Measurements from ENCODE around the gene SORBS1.

The SORBS1 gene

GRCh38 chr10:95297402-95297801 lies 263.8 kb downstream of the SORBS1 start:
- DNase-seq (ENCODE audit: low read depth in 4 of 4, low spot score in 1 of 4), result no peak

DNA sequence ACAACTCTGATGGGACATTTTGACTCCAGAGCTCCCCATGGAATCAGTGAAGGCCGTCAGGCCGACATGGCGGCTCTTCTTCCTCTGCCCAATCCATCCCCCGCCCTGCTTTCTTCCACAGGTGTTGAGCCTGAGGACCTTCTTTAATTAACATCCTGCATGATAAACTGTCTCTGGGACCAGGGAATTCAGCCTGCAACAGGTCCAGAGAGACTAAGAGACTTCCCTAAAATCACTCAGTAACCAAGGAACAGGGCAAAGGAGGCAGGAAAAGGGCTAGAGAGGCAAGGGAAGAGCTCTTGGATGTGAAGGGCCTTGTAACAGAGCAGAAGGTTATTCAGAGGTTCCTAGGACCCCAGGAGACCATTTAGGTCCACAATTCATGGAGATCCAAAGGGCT lies 264.4 kb downstream of the SORBS1 start:
- no peak for DNase-seq (ENCODE audit: low read depth in 4 of 4, low spot score in 1 of 4)

GRCh38 chr10:95295031-95295755 lies 266.0 kb downstream of the SORBS1 start:
- no peak for DNase-seq (ENCODE audit: low read depth in 4 of 4, low spot score in 1 of 4)

- DNase-seq (ENCODE audit: low read depth in 4 of 4, low spot score in 1 of 4), result no peak
Observed at GRCh38 chr10:95293631-95294030, 267.5 kb downstream of the SORBS1 start.

DNA sequence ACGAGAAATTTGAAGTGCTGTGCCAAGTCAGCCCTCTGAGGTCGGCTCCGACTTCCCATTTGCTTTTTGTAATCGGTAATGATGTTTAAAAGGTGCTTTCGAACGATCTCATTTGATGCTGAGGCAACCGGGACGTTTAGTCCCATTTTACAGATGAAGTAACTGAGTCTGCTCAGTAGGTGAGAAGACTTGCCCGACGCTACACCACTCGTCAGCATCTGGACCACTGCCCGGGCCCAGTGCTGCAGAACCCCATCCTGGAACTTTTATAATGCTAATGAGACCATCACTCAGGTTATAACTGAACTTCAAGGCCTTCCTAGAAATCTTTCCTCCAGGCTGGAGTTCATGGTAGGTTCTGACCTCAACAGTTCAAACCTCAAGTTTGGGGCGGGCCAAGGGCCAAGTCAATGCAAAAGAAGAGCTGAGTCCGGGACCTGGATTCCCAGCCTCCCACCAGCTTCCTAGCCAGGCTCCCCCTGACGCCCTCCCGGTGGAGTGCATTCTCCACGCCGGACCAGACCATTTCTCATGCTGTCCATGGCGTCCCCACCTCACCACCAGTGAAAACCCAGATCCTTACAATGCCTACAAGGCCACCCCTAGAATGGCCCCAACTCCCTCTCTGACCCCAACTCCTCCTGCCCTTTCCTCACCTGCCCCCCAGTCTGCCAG lies 269.7 kb downstream of the SORBS1 start:
- DNase-seq (ENCODE audit: low read depth in 4 of 4, low spot score in 1 of 4), result no peak

GRCh38 chr10:95290461-95291364 lies 270.5 kb downstream of the SORBS1 start, which contains the start of gene PDLIM1:
PDLIM1 (minus strand) TSS chr10:95291003; CDS start chr10:95290915, 88 bp downstream.
- DNase-seq (ENCODE audit: low read depth in 4 of 4, low spot score in 1 of 4), result no peak

DNA sequence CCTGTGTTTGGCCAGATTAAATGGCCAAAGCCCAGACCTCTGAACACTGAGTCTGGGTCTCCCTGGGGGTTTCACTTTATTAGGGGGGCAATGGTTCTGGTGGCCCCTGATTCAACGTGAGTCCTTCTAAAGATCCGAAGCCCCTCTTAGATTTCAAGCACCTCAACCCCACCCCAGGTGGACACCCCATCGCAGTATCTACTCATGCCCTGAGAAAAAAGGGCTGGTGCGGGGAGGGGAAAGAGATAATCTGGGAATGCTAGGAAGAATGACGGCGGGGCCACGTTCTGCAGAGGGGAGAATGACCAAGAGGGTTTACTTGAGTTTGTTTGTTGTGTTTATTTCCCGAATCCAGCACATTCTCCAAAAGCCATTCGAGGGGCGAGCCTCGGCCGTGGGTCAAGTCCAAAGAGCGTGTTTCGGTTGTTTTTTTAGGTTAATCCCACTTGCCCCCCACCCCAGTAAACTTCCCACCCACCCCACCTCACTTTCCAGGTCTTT lies 271.2 kb downstream of the SORBS1 start:
- no peak for DNase-seq (ENCODE audit: low read depth in 4 of 4, low spot score in 1 of 4)

DNA sequence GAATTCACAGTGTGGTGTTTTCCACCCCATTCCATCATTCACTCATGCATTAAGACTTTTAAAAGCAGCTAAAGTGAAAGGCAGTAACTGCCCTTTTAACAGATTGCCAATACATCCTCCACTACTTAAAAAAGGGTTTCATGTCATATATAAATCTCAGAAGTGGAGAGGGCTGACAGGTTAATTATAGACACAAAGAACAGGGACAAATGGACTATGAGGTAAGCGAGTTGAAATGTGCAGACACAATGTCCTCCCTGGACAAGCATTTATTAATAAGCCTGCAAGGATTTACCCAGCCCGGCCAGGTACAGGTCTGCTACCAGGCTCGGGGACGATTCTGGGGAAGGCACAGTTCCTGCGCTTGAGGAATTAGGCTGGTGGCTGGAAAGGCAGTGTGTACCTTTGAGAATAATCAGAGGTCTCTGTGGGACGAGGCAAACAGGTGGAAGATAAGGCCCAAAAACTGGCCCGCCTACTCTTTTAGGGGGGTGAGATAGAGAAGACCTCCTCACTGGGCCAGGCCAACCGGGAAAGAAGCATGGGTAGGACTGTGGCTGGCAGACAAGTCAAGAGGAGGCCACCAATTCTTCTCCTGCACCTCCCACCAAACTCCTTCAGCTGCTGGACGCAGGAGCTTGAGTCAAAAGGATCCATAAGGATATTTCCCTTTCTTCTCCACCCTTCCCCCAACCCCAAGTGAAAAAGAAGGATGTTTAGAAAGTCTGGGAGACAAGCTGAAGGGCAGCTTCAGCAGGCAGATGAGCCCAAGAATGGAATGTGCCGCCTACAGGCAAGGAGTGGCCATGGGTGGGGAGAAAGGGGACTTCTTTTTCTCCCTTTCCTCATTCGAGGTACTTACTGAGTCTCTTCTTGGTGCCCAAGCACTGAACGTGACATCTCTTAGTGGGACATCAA lies 271.9 kb downstream of the SORBS1 start:
- DNase-seq (ENCODE audit: low read depth in 4 of 4, low spot score in 1 of 4), result no peak

- no peak for DNase-seq (ENCODE audit: low read depth in 4 of 4, low spot score in 1 of 4)
Observed at GRCh38 chr10:95288303-95288702, 272.9 kb downstream of the SORBS1 start.

- DNase-seq (ENCODE audit: low read depth in 4 of 4, low spot score in 1 of 4), result no peak
Observed at GRCh38 chr10:95287281-95287680, 273.9 kb downstream of the SORBS1 start.

- no peak for DNase-seq (ENCODE audit: low read depth in 4 of 4, low spot score in 1 of 4)
Observed at GRCh38 chr10:95286707-95287106, 274.5 kb downstream of the SORBS1 start.

DNA sequence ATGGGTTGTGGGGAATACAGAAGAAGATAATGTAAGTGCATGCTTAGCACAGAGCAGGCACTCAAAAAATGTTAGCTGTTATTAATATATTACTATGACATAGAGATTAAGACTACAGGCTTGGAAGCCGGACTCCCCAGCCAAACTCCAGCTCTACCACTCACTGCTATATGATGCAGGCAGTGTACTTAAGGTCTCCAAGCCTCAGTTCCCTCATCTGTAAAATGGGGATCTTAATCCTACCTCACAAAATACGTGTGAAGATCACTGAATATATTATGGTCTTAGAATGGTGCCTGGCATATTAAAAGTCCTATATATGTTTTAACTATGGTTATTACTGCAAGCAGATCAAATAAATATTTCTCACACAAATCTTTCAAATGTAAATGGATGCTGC lies 275.6 kb downstream of the SORBS1 start:
- DNase-seq (ENCODE audit: low read depth in 4 of 4, low spot score in 1 of 4), result no peak

- DNase-seq (ENCODE audit: low read depth in 4 of 4, low spot score in 1 of 4), result no peak
Observed at GRCh38 chr10:95284807-95285206, 276.4 kb downstream of the SORBS1 start.

DNA sequence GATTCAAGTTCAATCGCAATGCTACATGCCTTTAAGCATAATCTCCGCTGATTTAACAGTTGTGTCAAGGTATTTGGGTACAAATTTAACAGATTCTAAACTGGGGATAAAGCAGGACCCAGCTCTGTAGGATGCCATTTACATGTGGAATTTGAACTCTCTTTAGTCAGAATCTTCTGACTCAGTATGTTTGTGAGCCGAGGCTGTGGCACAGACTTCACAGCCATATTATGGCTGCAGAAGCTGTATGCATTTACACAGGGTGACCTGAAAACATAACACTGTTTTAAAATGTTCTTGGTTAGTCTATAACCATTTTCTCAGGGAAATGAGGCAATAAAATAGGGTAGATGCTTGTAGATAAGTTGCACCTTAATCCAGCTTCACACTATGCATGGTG lies 279.1 kb downstream of the SORBS1 start:
- DNase-seq (ENCODE audit: low read depth in 4 of 4, low spot score in 1 of 4), result no peak

DNA sequence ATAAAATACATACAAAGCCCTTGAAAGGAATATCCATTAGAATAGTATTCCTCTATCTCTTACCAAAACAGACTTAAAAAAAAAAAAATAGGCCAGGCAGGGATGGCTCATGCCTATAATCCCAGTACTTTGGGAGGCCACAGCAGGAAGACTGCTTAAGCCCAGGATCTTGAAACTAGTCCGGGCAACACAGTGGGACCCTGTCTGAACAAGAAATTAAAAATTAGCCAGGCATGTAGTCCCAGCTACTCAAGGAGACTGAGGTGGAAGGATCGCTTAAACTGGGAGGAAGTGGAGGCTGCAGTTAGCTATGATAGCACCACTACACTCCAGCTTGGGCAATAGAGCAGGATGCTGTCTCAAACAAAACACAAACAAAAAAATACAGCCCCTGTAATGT lies 280.0 kb downstream of the SORBS1 start:
- no peak for DNase-seq (ENCODE audit: low read depth in 4 of 4, low spot score in 1 of 4)

DNA sequence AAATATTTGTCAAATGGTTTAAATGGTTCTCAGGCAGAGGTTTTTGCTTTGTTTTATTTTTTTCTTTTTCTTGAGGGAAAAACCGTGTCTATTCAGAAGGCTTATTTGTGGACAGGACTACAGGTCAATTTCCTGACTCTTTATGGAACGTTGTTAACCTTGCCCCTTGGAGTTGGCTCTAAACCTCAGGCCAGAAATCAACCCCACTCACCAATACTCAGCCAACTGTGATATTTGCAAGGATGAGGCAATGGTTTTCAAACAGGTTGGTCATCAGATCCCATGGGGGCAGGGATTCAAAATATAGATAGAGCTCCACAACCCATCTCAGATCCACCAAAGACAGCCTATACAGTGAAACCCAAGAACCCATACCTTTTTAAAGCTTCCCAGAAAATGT lies 280.5 kb downstream of the SORBS1 start:
- no peak for DNase-seq (ENCODE audit: low read depth in 4 of 4, low spot score in 1 of 4)

DNA sequence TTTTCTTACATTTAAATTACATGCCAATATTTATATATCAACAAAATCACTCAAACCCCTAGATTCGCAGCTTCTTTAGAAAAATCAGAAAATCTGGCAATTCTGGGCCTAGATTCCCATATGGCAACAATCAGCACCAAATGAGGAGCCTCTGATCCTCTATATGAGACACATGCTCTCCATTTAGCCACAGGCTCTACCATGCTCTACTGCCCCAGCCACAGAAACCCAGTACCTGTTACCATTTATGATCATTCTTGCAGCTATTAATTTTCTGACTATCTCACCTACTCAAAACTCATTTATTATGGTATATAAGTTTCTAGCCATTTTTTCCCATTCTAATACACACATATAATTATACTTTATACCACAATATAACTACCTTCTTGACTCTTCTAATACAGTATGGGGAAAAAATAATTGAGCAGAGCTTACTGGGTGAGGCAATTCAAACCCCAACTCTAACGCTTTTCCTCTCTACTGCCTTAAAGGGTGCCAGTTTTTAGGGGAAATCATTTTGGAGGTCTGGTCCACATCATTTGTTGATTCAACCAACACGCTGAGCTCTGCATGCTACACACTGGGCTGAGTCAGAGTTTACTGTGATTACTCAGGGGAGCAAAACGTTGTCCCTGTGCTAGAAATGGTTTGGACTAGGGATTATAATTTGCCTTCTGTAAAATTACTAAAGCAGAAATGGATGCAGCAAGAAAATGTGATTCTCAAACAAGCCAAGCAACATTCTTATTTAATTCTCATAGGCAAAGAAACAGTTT lies 281.9 kb downstream of the SORBS1 start:
- no peak for DNase-seq (ENCODE audit: low read depth in 4 of 4, low spot score in 1 of 4)

DNA sequence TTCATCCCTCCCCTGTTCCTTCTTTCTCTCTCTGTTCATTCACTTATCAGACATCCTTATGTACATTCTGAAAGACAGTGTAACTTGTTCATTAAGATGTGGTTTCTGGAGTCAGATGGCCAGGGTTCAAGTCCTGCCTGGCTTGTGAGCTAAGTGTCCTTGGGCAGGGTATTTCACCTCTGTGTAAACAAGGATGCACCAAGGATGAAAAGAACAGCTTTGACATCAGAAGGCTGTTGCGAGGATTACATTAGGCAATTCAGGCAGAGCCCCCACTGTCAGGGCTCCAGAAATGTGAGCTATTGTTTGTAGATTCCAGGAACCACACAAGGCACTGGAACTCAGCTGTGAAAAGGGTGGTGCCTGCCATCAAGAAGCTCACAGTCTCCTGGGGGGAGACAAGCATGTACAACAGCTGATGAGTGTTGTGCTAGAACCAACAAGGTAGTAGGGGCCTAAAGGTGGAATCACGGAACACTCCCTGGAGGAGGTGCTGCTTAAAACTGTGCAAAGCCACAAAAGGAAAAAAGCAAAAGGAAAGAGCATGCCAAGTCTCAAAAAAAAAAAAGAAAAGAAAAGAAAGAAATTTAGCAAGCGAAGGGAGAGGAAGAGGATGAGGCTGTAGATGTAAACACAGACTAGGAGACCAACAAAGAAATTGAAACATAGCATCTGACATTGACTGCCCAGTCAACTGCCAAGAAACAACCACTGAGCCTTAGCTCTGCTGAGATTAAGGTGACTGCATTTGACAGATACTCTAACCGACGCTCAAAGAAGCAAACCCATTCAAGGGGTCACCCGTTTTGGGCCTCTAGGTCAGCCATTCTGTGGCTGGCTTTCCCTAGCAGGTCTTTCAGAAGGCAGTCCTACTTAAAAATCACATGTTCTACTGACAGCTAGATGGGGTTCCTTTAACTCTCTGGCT lies 282.8 kb downstream of the SORBS1 start:
- no peak for DNase-seq (ENCODE audit: low read depth in 4 of 4, low spot score in 1 of 4)

- DNase-seq (ENCODE audit: low read depth in 4 of 4, low spot score in 1 of 4), result no peak
Observed at GRCh38 chr10:95277614-95278013, 283.6 kb downstream of the SORBS1 start.
